ENCODE measurements around the gene NSUN3.

DNA sequence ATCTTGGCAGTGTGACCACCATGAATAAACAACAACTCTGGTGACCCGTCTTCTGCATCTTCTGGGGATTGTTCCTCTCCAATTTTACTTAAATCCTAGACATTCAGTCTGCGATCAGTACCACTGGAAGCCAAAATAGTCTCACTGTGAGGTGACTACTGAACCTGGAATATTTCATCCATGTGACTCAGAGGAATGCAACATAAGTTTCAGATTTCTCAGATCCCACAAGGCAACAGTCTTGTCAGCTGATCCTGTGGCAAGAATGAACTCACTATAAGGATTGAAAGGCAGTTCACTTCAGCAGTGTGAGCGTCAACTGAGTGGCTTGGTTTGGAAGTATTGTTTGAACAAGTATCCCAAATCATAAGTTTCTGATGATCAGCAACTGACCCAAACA is 13.2 kb downstream of the NSUN3 start:
- TF ChIP-seq NFYB (IDR thresholded peaks at IDR 0.05; ENCODE audit: insufficient read depth, low read depth, low read length): no peak
- TF ChIP-seq, protein P1, sequence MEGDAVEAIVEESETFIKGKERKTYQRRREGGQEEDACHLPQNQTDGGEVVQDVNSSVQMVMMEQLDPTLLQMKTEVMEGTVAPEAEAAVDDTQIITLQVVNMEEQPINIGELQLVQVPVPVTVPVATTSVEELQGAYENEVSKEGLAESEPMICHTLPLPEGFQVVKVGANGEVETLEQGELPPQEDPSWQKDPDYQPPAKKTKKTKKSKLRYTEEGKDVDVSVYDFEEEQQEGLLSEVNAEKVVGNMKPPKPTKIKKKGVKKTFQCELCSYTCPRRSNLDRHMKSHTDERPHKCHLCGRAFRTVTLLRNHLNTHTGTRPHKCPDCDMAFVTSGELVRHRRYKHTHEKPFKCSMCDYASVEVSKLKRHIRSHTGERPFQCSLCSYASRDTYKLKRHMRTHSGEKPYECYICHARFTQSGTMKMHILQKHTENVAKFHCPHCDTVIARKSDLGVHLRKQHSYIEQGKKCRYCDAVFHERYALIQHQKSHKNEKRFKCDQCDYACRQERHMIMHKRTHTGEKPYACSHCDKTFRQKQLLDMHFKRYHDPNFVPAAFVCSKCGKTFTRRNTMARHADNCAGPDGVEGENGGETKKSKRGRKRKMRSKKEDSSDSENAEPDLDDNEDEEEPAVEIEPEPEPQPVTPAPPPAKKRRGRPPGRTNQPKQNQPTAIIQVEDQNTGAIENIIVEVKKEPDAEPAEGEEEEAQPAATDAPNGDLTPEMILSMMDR (IDR thresholded peaks at IDR 0.05 in 2 of 3, conservative IDR thresholded peaks at IDR 0.05 in 1 of 3; ENCODE audit: control insufficient read depth in 2 of 3, extremely low read depth in 1 of 3, insufficient read depth in 1 of 3, low read depth in 3 of 3, low read length in 3 of 3): no peak
- TF ChIP-seq, protein P2, sequence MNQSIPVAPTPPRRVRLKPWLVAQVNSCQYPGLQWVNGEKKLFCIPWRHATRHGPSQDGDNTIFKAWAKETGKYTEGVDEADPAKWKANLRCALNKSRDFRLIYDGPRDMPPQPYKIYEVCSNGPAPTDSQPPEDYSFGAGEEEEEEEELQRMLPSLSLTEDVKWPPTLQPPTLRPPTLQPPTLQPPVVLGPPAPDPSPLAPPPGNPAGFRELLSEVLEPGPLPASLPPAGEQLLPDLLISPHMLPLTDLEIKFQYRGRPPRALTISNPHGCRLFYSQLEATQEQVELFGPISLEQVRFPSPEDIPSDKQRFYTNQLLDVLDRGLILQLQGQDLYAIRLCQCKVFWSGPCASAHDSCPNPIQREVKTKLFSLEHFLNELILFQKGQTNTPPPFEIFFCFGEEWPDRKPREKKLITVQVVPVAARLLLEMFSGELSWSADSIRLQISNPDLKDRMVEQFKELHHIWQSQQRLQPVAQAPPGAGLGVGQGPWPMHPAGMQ (IDR thresholded peaks at IDR 0.05; ENCODE audit: borderline replicate concordance): no peak
- TF ChIP-seq TCF12 (IDR thresholded peaks at IDR 0.05; ENCODE audit: low read depth, low read length): no peak
- TF ChIP-seq POLR2A (IDR thresholded peaks at IDR 0.05; ENCODE audit: low read depth, low read length): no peak
- TF ChIP-seq MYC (IDR thresholded peaks at IDR 0.05; ENCODE audit: insufficient read depth, insufficient read length, insufficient replicate concordance, low read length, severe bottlenecking): no peak
- no peak for TF ChIP-seq RCOR1 (conservative IDR thresholded peaks at IDR 0.05; ENCODE audit: low read depth, low read length)
- TF ChIP-seq, protein P3, sequence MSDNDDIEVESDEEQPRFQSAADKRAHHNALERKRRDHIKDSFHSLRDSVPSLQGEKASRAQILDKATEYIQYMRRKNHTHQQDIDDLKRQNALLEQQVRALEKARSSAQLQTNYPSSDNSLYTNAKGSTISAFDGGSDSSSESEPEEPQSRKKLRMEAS (IDR thresholded peaks at IDR 0.05; ENCODE audit: low read depth, low read length): no peak
- TF ChIP-seq CBX5 (IDR thresholded peaks at IDR 0.05; ENCODE audit: low read depth): no peak
- TF ChIP-seq, protein P4, sequence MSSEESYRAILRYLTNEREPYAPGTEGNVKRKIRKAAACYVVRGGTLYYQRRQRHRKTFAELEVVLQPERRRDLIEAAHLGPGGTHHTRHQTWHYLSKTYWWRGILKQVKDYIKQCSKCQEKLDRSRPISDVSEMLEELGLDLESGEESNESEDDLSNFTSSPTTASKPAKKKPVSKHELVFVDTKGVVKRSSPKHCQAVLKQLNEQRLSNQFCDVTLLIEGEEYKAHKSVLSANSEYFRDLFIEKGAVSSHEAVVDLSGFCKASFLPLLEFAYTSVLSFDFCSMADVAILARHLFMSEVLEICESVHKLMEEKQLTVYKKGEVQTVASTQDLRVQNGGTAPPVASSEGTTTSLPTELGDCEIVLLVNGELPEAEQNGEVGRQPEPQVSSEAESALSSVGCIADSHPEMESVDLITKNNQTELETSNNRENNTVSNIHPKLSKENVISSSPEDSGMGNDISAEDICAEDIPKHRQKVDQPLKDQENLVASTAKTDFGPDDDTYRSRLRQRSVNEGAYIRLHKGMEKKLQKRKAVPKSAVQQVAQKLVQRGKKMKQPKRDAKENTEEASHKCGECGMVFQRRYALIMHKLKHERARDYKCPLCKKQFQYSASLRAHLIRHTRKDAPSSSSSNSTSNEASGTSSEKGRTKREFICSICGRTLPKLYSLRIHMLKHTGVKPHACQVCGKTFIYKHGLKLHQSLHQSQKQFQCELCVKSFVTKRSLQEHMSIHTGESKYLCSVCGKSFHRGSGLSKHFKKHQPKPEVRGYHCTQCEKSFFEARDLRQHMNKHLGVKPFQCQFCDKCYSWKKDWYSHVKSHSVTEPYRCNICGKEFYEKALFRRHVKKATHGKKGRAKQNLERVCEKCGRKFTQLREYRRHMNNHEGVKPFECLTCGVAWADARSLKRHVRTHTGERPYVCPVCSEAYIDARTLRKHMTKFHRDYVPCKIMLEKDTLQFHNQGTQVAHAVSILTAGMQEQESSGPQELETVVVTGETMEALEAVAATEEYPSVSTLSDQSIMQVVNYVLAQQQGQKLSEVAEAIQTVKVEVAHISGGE (CRISPR knock-in tag; IDR thresholded peaks at IDR 0.05): no peak
- TF ChIP-seq EZH2 (IDR thresholded peaks at IDR 0.05; ENCODE audit: borderline replicate concordance, control insufficient read depth, low read depth, low read length): no peak
- no peak for TF ChIP-seq HDGF (IDR thresholded peaks at IDR 0.05)
